GM23248 (cell line): ENCODE data around the gene GEMIN4.

Source experiments
- EZH2 ChIP-seq: fragments of 200-600 bp; sonication (generic); IDR thresholded peaks from 2 replicates; pipeline ENCODE4 v1.6.1; 2018; ENCODE audit warnings: antibody characterized with exemption, mild to moderate bottlenecking; ENCODE audit not compliant: insufficient read depth, poor library complexity, severe bottlenecking
- EZH2phosphoT487 ChIP-seq: fragments of 200-600 bp; sonication (generic); IDR thresholded peaks from 2 replicates; pipeline ENCODE4 v1.6.1; 2018; ENCODE audit warnings: antibody characterized with exemption, moderate library complexity, mild to moderate bottlenecking, low read depth; ENCODE audit not compliant: insufficient read depth

- TF ChIP-seq EZH2 (no peak), EZH2phosphoT487 (no peak)
Measured at GRCh38 chr17:742147-742793, 9.8 kb downstream of the GEMIN4 start.
